GM18867 (cell line): ENCODE measurements around the gene HMCN2.

ENCODE experiments used
- ATAC-seq: cut with Tn5 transposase; IDR thresholded peaks from one replicate; pipeline ENCODE4 v1.9.1; 2021; ENCODE audit warnings: mild to moderate bottlenecking, moderate library complexity; ENCODE audit not compliant: unreplicated experiment

HMCN2 gene

GRCh38 chr9:130288926-130289690 is 23.5 kb downstream of the HMCN2 start:
- no peak for ATAC-seq

GRCh38 chr9:130289711-130290241 is 24.2 kb downstream of the HMCN2 start:
- no peak for ATAC-seq

- ATAC-seq: no peak
These were observed 25.0 kb downstream of the HMCN2 start for GRCh38 chr9:130290291-130291181.

GRCh38 chr9:130291474-130291873 is 25.9 kb downstream of the HMCN2 start:
- ATAC-seq: no peak

GRCh38 chr9:130292106-130292505 is 26.5 kb downstream of the HMCN2 start:
- ATAC-seq: no peak

GRCh38 chr9:130294664-130295063 is 29.1 kb downstream of the HMCN2 start:
- no peak for ATAC-seq

- no peak for ATAC-seq
These were observed 29.9 kb downstream of the HMCN2 start for GRCh38 chr9:130295431-130295830.

- ATAC-seq: no peak
These were observed 30.6 kb downstream of the HMCN2 start for GRCh38 chr9:130295945-130296782.

- no peak for ATAC-seq
These were observed 31.2 kb downstream of the HMCN2 start for GRCh38 chr9:130296783-130297055.

- no peak for ATAC-seq
These were observed 31.8 kb downstream of the HMCN2 start for GRCh38 chr9:130297371-130297770.

- no peak for ATAC-seq
These were observed 33.2 kb downstream of the HMCN2 start for GRCh38 chr9:130298662-130299279.

- ATAC-seq: no peak
These were observed 34.4 kb downstream of the HMCN2 start for GRCh38 chr9:130299785-130300615.

- ATAC-seq: no peak
These were observed 35.2 kb downstream of the HMCN2 start for GRCh38 chr9:130300739-130301138.

- no peak for ATAC-seq
These were observed 36.1 kb downstream of the HMCN2 start for GRCh38 chr9:130301483-130302286.

GRCh38 chr9:130302785-130303612 is 37.4 kb downstream of the HMCN2 start:
- no peak for ATAC-seq

GRCh38 chr9:130303613-130304055 is 38.1 kb downstream of the HMCN2 start:
- ATAC-seq: no peak

GRCh38 chr9:130304116-130304515 is 38.6 kb downstream of the HMCN2 start:
- ATAC-seq: no peak

- ATAC-seq: no peak
These were observed 39.1 kb downstream of the HMCN2 start for GRCh38 chr9:130304643-130305042.
